ENCODE measurements around the gene PSMG3.

- TF ChIP-seq ZNF350 (tag by site-specific recombination; IDR thresholded peaks at IDR 0.05) (no peak), CTCF (tag by site-specific recombination; IDR thresholded peaks at IDR 0.05) (no peak), BCL11A (tag by site-specific recombination; IDR thresholded peaks at IDR 0.05; ENCODE audit: low read depth) (no peak), ZNF324 (tag by site-specific recombination; IDR thresholded peaks at IDR 0.05) (no peak), ZNF626 (tag by site-specific recombination; IDR thresholded peaks at IDR 0.05) (no peak), ZFP3 (tag by site-specific recombination; IDR thresholded peaks at IDR 0.05; ENCODE audit: low read depth) (no peak)
- TF ChIP-seq, protein P1, sequence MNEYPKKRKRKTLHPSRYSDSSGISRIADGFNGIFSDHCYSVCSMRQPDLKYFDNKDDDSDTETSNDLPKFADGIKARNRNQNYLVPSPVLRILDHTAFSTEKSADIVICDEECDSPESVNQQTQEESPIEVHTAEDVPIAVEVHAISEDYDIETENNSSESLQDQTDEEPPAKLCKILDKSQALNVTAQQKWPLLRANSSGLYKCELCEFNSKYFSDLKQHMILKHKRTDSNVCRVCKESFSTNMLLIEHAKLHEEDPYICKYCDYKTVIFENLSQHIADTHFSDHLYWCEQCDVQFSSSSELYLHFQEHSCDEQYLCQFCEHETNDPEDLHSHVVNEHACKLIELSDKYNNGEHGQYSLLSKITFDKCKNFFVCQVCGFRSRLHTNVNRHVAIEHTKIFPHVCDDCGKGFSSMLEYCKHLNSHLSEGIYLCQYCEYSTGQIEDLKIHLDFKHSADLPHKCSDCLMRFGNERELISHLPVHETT (tag by site-specific recombination; IDR thresholded peaks at IDR 0.05) = no peak
These were observed 26.6 kb upstream of the PSMG3 start for GRCh38 chr7:1596181-1597043.

All from HEK293 (cell line).